CD4-positive, CD25-positive, alpha-beta regulatory T cell (primary cell): ENCODE measurements around the gene CLTC. TPM values are rescaled to one million over a fixed set of nuclear protein-coding genes. Genes with fewer than 3 reads are reported as not detected.

Experiments
- ATAC-seq, 2 donors: fragments of 150-1000 bp; cut with Tn5 transposase; one replicate each; pipeline ENCODE4 v1.10.0; 2021; ENCODE audit warnings: low read depth in 2 of 2, moderate number of reproducible peaks in 2 of 2, moderate library complexity in 1 of 2
- DNase-seq, 3 donors: peaks; one replicate each; pipeline versions ENCODE4 v3.0.0 to v3.0.0-alpha.2; 2012 to 2022; ENCODE audit warnings: mixed read lengths in 1 of 3
- H3K27ac ChIP-seq: one replicate; pipeline ENCODE4 v1.7.0; 2013; ENCODE audit warnings: mild to moderate bottlenecking, low read length; ENCODE audit not compliant: insufficient read depth, poor library complexity, severe bottlenecking
- H3K27me3 ChIP-seq: one replicate; pipeline ENCODE4 v1.7.0; 2013; ENCODE audit warnings: low read length; ENCODE audit not compliant: control insufficient read depth, insufficient read depth
- H3K36me3 ChIP-seq: one replicate; pipeline ENCODE4 v1.7.0; 2013; ENCODE audit warnings: mild to moderate bottlenecking, low read length, moderate library complexity; ENCODE audit not compliant: control insufficient read depth, insufficient read depth
- H3K4me1 ChIP-seq: 2 replicates; pipeline ENCODE4 v1.7.0; 2013; ENCODE audit warnings: mild to moderate bottlenecking, low read length; ENCODE audit not compliant: insufficient read depth, control insufficient read depth, poor library complexity, severe bottlenecking
- H3K4me3 ChIP-seq: one replicate; pipeline ENCODE4 v1.7.0; 2013; ENCODE audit warnings: low read depth, mild to moderate bottlenecking, low read length, moderate library complexity
- H3K9me3 ChIP-seq, 2 experiments: 1 replicate in 1 of 2; 2 replicates in 1 of 2; pipeline ENCODE4 v1.7.0; 2013; ENCODE audit warnings: low read length in 2 of 2, mild to moderate bottlenecking in 1 of 2, moderate library complexity in 1 of 2; ENCODE audit not compliant: control insufficient read depth in 2 of 2
- H3K27ac Mint-ChIP-seq, 3 donors: one replicate each; pipeline ENCODE4 v1.8.0; 2020 to 2022; ENCODE audit warnings: mild to moderate bottlenecking in 3 of 3, mixed read lengths in 3 of 3, moderate library complexity in 2 of 3
- H3K27me3 Mint-ChIP-seq: one replicate; pipeline ENCODE4 v1.8.0; 2022; ENCODE audit warnings: mild to moderate bottlenecking, mixed read lengths
- H3K36me3 Mint-ChIP-seq: one replicate; pipeline ENCODE4 v1.8.0; 2020; ENCODE audit warnings: mixed read lengths
- H3K4me1 Mint-ChIP-seq, 4 donors: one replicate each; pipeline ENCODE4 v1.8.0; 2020 to 2022; ENCODE audit warnings: mixed read lengths in 4 of 4, mild to moderate bottlenecking in 1 of 4
- H3K4me3 Mint-ChIP-seq, 4 donors: one replicate each; pipeline ENCODE4 v1.8.0; 2020 to 2022; ENCODE audit warnings: mild to moderate bottlenecking in 4 of 4, mixed read lengths in 4 of 4, moderate library complexity in 3 of 4
- H3K9me3 Mint-ChIP-seq, 7 donors: one replicate each; pipeline ENCODE4 v1.8.0; 2020 to 2022; ENCODE audit warnings: mixed read lengths in 7 of 7, mild to moderate bottlenecking in 3 of 7, moderate library complexity in 2 of 7
- polyA plus RNA-seq, 4 donors: library from polyadenylated mRNA; unstranded; fragments of 300-500 nt; fragmentation: Illumina TruSeq; gene quantifications; one replicate each; pipeline ENCODE4 v1.2.3, GENCODE V29; 2021
- total RNA-seq: library from RNA; stranded (reverse); gene quantifications from one replicate; pipeline ENCODE4 v1.2.3, GENCODE V29; 2022

The CLTC gene
- total and polyA plus RNA-seq, 5 donors from 2014 or later = 37.4 to 111 (median 38.3) TPM

DNA sequence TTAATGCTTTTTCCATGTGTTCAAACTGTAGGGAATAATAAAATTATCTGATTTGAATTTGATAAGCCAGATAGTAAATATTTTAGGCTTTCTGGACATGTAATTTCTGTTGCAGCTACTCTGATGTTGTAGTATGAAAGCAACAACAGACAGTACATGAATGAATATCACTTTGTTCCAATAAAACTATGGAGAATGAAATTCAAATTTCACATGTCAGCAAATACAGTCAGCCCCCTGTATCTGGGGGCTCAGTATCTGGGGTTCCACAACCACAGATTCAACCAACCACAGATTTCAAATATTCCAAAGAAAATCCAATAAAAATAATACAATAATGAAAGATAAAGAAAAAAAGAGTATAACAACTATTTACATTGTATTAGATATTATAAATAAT, 8.2 kb upstream of the CLTC start:
- Histone ChIP-seq H3K27ac (no peak overlapping the region), H3K27me3 (no peaks in the 10 kb centered on the region), H3K9me3 (no peaks in the 10 kb centered on the region), H3K36me3 (peaks cover 20% of the 10 kb centered on the region), H3K4me3 (no peak overlapping the region), H3K4me1 (no peaks in the 10 kb centered on the region)
- Mint-ChIP-seq H3K9me3 (peaks cover 0 to 3% (median 0%) of the 10 kb centered on the region in 7 donors), H3K27ac (no peak overlapping the region), H3K4me1 (no peaks in the 10 kb centered on the region), H3K4me3 (no peak overlapping the region), H3K36me3 (peaks cover 20% of the 10 kb centered on the region), H3K27me3 (no peaks in the 10 kb centered on the region)
- ATAC-seq (no peak), DNase-seq (no peak)

GRCh38 chr17:59616253-59616920, 3.3 kb upstream of the CLTC start:
- peaks cover 15% of the 10 kb centered on the region for H3K4me1 ChIP-seq
- no peaks in the 10 kb centered on the region for H3K36me3 ChIP-seq
- H3K4me3 Mint-ChIP-seq = peak overlapping the region in 2 of 4 donors; percentile 38 to 41
- ATAC-seq (no peak), DNase-seq (no peak)
- H3K9me3 ChIP-seq = no peaks in the 10 kb centered on the region
- peaks cover 16% of the 10 kb centered on the region for H3K27me3 Mint-ChIP-seq
- H3K4me1 Mint-ChIP-seq = peaks cover 6 to 39% (median 25%) of the 10 kb centered on the region in 4 donors
- H3K36me3 Mint-ChIP-seq = no peaks in the 10 kb centered on the region
- no peaks in the 10 kb centered on the region for H3K27me3 ChIP-seq
- no peak overlapping the region for H3K27ac Mint-ChIP-seq
- H3K9me3 Mint-ChIP-seq = no peaks in the 10 kb centered on the region
- H3K4me3 ChIP-seq = no peak overlapping the region
- H3K27ac ChIP-seq = no peak overlapping the region

DNA sequence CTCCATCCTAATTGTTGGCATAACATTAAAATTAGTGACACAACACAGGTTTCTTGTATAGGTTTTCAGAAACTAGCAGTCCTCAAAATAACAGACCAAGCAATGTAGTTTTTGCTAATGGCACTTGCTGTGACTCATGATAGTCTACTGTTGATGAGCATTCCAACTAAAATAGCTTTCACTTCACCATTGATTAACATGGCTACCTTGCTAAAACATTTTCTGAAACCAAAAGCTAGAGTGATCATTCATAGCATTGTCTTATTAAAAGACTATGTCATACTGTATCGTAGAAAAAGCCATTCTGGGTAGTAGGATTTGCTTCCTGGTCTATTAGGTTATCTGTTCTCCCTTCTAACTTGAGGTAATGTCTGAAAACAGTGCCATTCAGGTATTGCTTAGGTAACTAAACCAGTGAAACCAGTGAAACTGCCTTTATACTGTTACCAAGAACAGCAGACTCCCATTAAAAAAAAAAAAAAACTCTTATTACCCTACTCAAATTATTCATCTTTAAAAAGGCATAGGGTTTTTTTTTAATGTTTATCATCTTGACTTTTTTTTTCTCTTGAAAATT, 2.5 kb upstream of the CLTC start:
- Mint-ChIP-seq H3K27ac (peak overlapping the region in 1 of 3 donors; percentile 99), H3K27me3 (peaks cover 16% of the 10 kb centered on the region), H3K4me1 (peaks cover 6 to 48% (median 32%) of the 10 kb centered on the region in 4 donors), H3K4me3 (peak overlapping the region in 2 of 4 donors; percentile 38 to 41), H3K9me3 (no peaks in the 10 kb centered on the region), H3K36me3 (no peaks in the 10 kb centered on the region)
- DNase-seq (peak in 1 of 3 donors; percentile 48), ATAC-seq (no peak)
- H3K4me1 ChIP-seq = peaks cover 24% of the 10 kb centered on the region
- H3K36me3 ChIP-seq = no peaks in the 10 kb centered on the region
- H3K27me3 ChIP-seq = no peaks in the 10 kb centered on the region
- H3K27ac ChIP-seq = no peak overlapping the region
- H3K4me3 ChIP-seq = peak overlapping the region; percentile 92
- no peaks in the 10 kb centered on the region for H3K9me3 ChIP-seq

- H3K36me3 Mint-ChIP-seq = no peaks in the 10 kb centered on the region
- H3K4me3 ChIP-seq = peak overlapping the region; percentile 92
- peaks cover 16 to 60% (median 46%) of the 10 kb centered on the region in 4 donors for H3K4me1 Mint-ChIP-seq
- no peaks in the 10 kb centered on the region for H3K9me3 ChIP-seq
- peaks cover 41% of the 10 kb centered on the region for H3K4me1 ChIP-seq
- peak overlapping the region; percentile 98 for H3K27ac ChIP-seq
- peaks cover 3% of the 10 kb centered on the region for H3K36me3 ChIP-seq
- no peaks in the 10 kb centered on the region for H3K9me3 Mint-ChIP-seq
- peak overlapping the region; percentile 98 to 100 (median 99) for H3K27ac Mint-ChIP-seq
- H3K27me3 Mint-ChIP-seq = peaks cover 16% of the 10 kb centered on the region
- no peaks in the 10 kb centered on the region for H3K27me3 ChIP-seq
- H3K4me3 Mint-ChIP-seq = peak overlapping the region; percentile 92 to 98 (median 95)
- ATAC-seq (no peak), DNase-seq (no peak)
Measured at GRCh38 chr17:59619035-59619297, 729 bp upstream of the CLTC start.

DNA sequence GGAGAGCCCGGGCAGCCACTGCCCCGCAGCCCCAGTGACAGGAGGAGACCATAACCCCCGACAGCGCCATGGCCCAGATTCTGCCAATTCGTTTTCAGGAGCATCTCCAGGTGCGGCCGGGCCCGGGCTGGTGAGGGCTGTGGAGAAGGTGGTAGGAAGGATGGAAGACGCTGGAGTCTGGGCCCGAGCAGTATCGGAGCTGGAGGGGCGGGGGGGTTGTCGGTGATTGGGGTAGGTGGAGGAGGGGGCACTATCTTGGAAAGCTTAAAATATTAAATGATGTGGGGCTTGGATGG, 317 bp downstream of the CLTC start:
- peak overlapping the region; percentile 92 for H3K4me3 ChIP-seq
- ATAC-seq (no peak), DNase-seq (no peak)
- H3K36me3 ChIP-seq = peaks cover 4% of the 10 kb centered on the region
- peaks cover 16% of the 10 kb centered on the region for H3K27me3 Mint-ChIP-seq
- H3K9me3 Mint-ChIP-seq = no peaks in the 10 kb centered on the region
- H3K27ac ChIP-seq = peak overlapping the region; percentile 98
- peaks cover 18 to 66% (median 50%) of the 10 kb centered on the region in 4 donors for H3K4me1 Mint-ChIP-seq
- peak overlapping the region; percentile 98 to 100 (median 99) for H3K27ac Mint-ChIP-seq
- no peaks in the 10 kb centered on the region for H3K9me3 ChIP-seq
- no peaks in the 10 kb centered on the region for H3K36me3 Mint-ChIP-seq
- peaks cover 48% of the 10 kb centered on the region for H3K4me1 ChIP-seq
- H3K4me3 Mint-ChIP-seq = peak overlapping the region; percentile 92 to 98 (median 95)
- H3K27me3 ChIP-seq = no peaks in the 10 kb centered on the region

DNA sequence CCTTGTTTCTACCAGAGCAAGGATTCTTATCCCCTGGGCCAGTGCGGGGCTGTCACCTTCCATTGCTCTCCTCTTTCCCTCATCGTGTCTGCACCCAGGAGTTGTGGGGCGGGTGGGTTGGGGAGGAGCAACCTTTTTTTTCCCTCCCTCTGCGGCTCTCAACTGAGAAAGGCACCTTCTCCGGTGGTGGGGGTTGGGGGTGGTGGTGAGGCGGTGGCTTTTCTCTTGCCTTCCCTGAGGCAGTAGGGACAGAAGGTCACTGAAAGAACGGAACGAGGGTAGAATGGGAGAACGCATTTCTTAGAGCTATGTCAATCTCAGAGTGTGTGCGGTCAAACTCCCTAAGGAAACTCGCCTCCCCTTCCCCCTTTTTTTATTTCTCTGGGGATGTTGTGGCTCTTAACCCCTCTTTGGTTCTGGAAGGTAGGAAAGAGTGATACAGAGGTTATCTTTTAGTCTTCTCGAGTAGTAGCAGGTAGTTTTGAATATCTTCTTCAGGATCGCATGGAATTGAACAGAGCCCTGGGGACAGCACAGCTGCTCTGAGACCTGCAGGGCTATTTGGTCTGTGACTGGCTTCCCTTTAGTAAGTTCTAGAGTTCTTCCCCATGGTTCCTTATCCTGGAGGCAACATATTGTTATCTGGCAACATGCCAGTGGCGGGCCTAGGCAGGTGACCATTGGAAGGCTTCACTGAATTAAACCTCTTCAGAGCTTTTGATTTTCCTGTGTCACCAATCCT, 994 bp downstream of the CLTC start:
- Histone ChIP-seq H3K4me3 (peak overlapping the region; percentile 92), H3K4me1 (peaks cover 48% of the 10 kb centered on the region), H3K27me3 (no peaks in the 10 kb centered on the region), H3K27ac (peak overlapping the region; percentile 98), H3K36me3 (peaks cover 4% of the 10 kb centered on the region), H3K9me3 (no peaks in the 10 kb centered on the region)
- ATAC-seq (no peak), DNase-seq (peak; percentile 22 to 67 (median 42))
- H3K27ac Mint-ChIP-seq = peak overlapping the region; percentile 98 to 100 (median 99)
- H3K27me3 Mint-ChIP-seq = peaks cover 16% of the 10 kb centered on the region
- H3K36me3 Mint-ChIP-seq = no peaks in the 10 kb centered on the region
- H3K9me3 Mint-ChIP-seq = no peaks in the 10 kb centered on the region
- H3K4me1 Mint-ChIP-seq = peaks cover 18 to 66% (median 54%) of the 10 kb centered on the region in 4 donors
- H3K4me3 Mint-ChIP-seq = peak overlapping the region; percentile 92 to 98 (median 95)

- peak overlapping the region; percentile 38 to 99 (median 62) for H3K27ac Mint-ChIP-seq
- no peaks in the 10 kb centered on the region for H3K9me3 Mint-ChIP-seq
- peaks cover 4% of the 10 kb centered on the region for H3K36me3 ChIP-seq
- H3K27ac ChIP-seq = peak overlapping the region; percentile 98
- H3K27me3 Mint-ChIP-seq = peaks cover 16% of the 10 kb centered on the region
- peaks cover 57% of the 10 kb centered on the region for H3K4me1 ChIP-seq
- H3K36me3 Mint-ChIP-seq = no peaks in the 10 kb centered on the region
- H3K4me1 Mint-ChIP-seq = peaks cover 18 to 74% (median 54%) of the 10 kb centered on the region in 4 donors
- no peak for ATAC-seq
- no peaks in the 10 kb centered on the region for H3K27me3 ChIP-seq
- H3K4me3 Mint-ChIP-seq = peak overlapping the region; percentile 92 to 98 (median 95)
- no peaks in the 10 kb centered on the region for H3K9me3 ChIP-seq
- peak overlapping the region; percentile 92 for H3K4me3 ChIP-seq
- no peak for DNase-seq
Measured at GRCh38 chr17:59621771-59622170, 2.1 kb downstream of the CLTC start.
